ENCODE measurements around the gene BOC.

DNA sequence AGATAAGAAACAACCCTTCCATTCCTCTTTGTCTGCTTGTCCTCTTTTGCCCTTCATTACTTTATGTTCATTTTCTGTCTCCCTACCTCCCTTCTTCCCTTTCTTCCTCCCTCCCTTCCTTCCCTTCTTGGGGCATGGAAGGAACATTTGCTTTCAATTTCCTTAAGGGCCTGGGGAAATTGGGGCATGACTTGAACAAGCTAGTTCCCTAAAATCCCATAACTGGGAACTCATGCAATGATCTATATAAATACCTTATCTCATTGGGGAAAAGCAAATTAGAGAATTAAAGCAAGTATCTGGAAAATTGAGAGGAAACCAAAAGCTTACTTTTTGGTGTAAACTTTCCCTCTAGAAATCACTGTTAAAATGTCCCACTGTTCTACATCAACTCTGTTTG, 35.7 kb downstream of the BOC start:
- TF ChIP-seq, protein P1, sequence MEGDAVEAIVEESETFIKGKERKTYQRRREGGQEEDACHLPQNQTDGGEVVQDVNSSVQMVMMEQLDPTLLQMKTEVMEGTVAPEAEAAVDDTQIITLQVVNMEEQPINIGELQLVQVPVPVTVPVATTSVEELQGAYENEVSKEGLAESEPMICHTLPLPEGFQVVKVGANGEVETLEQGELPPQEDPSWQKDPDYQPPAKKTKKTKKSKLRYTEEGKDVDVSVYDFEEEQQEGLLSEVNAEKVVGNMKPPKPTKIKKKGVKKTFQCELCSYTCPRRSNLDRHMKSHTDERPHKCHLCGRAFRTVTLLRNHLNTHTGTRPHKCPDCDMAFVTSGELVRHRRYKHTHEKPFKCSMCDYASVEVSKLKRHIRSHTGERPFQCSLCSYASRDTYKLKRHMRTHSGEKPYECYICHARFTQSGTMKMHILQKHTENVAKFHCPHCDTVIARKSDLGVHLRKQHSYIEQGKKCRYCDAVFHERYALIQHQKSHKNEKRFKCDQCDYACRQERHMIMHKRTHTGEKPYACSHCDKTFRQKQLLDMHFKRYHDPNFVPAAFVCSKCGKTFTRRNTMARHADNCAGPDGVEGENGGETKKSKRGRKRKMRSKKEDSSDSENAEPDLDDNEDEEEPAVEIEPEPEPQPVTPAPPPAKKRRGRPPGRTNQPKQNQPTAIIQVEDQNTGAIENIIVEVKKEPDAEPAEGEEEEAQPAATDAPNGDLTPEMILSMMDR (conservative IDR thresholded peaks at IDR 0.05 in 1 of 2, IDR thresholded peaks at IDR 0.05 in 1 of 2; ENCODE audit: low read depth in 1 of 2, low read length in 2 of 2), result no peak
- TF ChIP-seq EZH2 (IDR thresholded peaks at IDR 0.05; ENCODE audit: low read length, missing control alignments), result no peak

Data from fibroblast of lung (primary cell).